Body of pancreas (tissue), 4 donors: ENCODE results near the gene DZIP1L.
"Not testable (repeated sequence)": the region's sequence is repeated elsewhere in the genome, so short reads cannot be mapped to it uniquely, and the experiment has no call there.

Experiments used
- POLR2A ChIP-seq, 3 donors: fragments of 450-650 bp; IDR thresholded peaks; one replicate each; pipeline ENCODE4 v1.6.1; 2016; ENCODE audit warnings: antibody characterized with exemption in 3 of 3, mild to moderate bottlenecking in 2 of 3
- TF ChIP-seq, protein P1 (sequence below), 7 experiments: fragments of 450-650 bp in 4 of 7; fragments of 200-600 bp in 3 of 7; sonication (generic) in 3 of 7; IDR thresholded peaks; one replicate each; pipeline ENCODE4 v1.5.1; 2016 to 2019; ENCODE audit warnings: antibody characterized with exemption in 7 of 7

DNA sequence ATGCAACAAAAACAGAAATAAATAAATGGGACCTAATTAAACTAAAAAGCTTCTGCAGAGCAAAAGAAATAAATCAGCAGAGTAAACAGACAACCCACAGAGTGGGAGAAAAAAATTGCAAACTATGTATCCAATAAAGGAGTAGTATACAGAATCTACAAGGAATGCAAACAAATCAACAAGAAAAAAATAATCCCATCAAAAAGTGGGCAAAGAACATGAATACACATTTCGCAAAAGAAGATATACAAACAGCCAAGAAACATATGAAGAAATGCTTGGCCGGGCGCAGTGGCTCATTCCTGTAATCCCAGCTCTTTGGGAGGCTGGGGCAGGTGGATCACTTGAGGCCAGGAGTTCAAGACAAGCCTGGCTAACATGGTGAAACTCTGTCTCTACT, 26.8 kb upstream of the DZIP1L start:
- not testable (repeated sequence) for TF ChIP-seq POLR2A (IDR thresholded peaks at IDR 0.05)
- TF ChIP-seq, protein P1, sequence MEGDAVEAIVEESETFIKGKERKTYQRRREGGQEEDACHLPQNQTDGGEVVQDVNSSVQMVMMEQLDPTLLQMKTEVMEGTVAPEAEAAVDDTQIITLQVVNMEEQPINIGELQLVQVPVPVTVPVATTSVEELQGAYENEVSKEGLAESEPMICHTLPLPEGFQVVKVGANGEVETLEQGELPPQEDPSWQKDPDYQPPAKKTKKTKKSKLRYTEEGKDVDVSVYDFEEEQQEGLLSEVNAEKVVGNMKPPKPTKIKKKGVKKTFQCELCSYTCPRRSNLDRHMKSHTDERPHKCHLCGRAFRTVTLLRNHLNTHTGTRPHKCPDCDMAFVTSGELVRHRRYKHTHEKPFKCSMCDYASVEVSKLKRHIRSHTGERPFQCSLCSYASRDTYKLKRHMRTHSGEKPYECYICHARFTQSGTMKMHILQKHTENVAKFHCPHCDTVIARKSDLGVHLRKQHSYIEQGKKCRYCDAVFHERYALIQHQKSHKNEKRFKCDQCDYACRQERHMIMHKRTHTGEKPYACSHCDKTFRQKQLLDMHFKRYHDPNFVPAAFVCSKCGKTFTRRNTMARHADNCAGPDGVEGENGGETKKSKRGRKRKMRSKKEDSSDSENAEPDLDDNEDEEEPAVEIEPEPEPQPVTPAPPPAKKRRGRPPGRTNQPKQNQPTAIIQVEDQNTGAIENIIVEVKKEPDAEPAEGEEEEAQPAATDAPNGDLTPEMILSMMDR (IDR thresholded peaks at IDR 0.05), result not testable (repeated sequence)
